Breast epithelium (tissue), 3 donors: ENCODE results near the gene SPIN1.

Experiments used
- POLR2A ChIP-seq: fragments of 450-650 bp; IDR thresholded peaks from one replicate; pipeline ENCODE4 v1.6.1; 2016; ENCODE audit warnings: antibody characterized with exemption, mild to moderate bottlenecking, moderate library complexity
- POLR2AphosphoS5 ChIP-seq, 3 donors: sonication (generic); formaldehyde crosslinking; IDR thresholded peaks; one replicate each; pipeline ENCODE4 v1.6.1; 2017; ENCODE audit warnings: antibody characterized with exemption in 3 of 3
- TF ChIP-seq, protein P1 (sequence below), 3 donors: fragments of 450-650 bp; IDR thresholded peaks; one replicate each; pipeline ENCODE4 v1.5.1; 2016 to 2017; ENCODE audit warnings: antibody characterized with exemption in 3 of 3, mild to moderate bottlenecking in 3 of 3, moderate library complexity in 3 of 3

DNA sequence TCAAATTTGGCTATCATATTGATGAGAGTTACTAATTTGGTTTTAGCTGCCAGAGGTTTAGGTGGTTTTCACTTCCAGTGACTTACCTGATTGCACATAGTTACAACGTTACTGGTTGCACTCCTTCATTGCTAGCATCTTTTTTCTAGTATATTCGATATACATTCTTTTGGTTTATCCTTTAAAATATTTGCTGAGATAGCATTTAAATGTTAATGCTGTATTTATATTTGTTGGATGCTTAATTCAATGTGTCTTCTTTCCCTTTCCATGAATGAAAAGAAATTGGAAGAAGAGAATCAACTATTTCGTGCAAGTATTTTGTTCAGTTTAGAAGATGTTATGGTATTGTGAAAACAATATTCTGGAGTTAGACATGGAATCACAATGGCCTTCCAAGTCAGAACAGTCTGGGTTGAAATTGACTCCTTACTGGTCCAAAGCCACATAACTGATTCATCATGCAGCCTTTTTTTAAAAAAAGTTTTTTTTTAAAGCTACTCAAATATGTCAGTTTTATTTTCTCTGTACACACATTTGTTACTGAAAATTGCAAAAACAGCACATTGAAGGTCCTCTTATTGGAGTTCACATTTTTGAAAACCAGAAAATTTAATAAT lies 2.2 kb downstream of the SPIN1 start:
- TF ChIP-seq, protein P1, sequence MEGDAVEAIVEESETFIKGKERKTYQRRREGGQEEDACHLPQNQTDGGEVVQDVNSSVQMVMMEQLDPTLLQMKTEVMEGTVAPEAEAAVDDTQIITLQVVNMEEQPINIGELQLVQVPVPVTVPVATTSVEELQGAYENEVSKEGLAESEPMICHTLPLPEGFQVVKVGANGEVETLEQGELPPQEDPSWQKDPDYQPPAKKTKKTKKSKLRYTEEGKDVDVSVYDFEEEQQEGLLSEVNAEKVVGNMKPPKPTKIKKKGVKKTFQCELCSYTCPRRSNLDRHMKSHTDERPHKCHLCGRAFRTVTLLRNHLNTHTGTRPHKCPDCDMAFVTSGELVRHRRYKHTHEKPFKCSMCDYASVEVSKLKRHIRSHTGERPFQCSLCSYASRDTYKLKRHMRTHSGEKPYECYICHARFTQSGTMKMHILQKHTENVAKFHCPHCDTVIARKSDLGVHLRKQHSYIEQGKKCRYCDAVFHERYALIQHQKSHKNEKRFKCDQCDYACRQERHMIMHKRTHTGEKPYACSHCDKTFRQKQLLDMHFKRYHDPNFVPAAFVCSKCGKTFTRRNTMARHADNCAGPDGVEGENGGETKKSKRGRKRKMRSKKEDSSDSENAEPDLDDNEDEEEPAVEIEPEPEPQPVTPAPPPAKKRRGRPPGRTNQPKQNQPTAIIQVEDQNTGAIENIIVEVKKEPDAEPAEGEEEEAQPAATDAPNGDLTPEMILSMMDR (IDR thresholded peaks at IDR 0.05): no peak
- TF ChIP-seq POLR2A: no peak
- TF ChIP-seq POLR2AphosphoS5 (IDR thresholded peaks at IDR 0.05): no peak
